Esophagus mucosa (tissue), 1 donor: ENCODE results near the gene EXOC3L2. TPM values are rescaled to one million over a fixed set of nuclear protein-coding genes. Genes with fewer than 3 reads are reported as not detected.

Experiments used
- ATAC-seq: fragments of 200-7000 bp; cut with Tn5 transposase; one replicate; pipeline ENCODE4 v1.9.1; 2020
- total RNA-seq: library from RNA; stranded (reverse); gene quantifications from one replicate; pipeline ENCODE4 v1.2.4, GENCODE V29; 2023
- donor health status: DM: yes; HTN: yes; CAD: no.

The EXOC3L2 gene
- total RNA-seq, 1 donor from 2014 or later, result 1.1 TPM

GRCh38 chr19:45179072-45179891 is 65.9 kb downstream of the EXOC3L2 start:
- no peak for ATAC-seq

GRCh38 chr19:45178262-45179071 is 66.7 kb downstream of the EXOC3L2 start, which contains the start of gene BLOC1S3:
Gene BLOC1S3, plus strand, starts transcription at chr19:45178784. Its CDS starts 513 bp downstream, at chr19:45179297.
- ATAC-seq, result peak; percentile 96

- peak; percentile 51 for ATAC-seq
Observed at GRCh38 chr19:45177817-45178261, 67.4 kb downstream of the EXOC3L2 start, which contains the start of gene TRAPPC6A. Gene TRAPPC6A, minus strand, starts transcription at chr19:45178237. Its CDS starts 19 bp downstream, at chr19:45178218.

- ATAC-seq, result no peak
Observed at GRCh38 chr19:45175515-45176345, 69.5 kb downstream of the EXOC3L2 start.

- ATAC-seq, result no peak
Observed at GRCh38 chr19:45173816-45174215, 71.4 kb downstream of the EXOC3L2 start.

- no peak for ATAC-seq
Observed at GRCh38 chr19:45172611-45173208, 72.5 kb downstream of the EXOC3L2 start.

- peak; percentile 12 for ATAC-seq
Observed at GRCh38 chr19:45172173-45172572, 73.0 kb downstream of the EXOC3L2 start.

GRCh38 chr19:45171211-45171623 is 74.0 kb downstream of the EXOC3L2 start:
- peak; percentile 24 for ATAC-seq

GRCh38 chr19:45170146-45171106 is 74.8 kb downstream of the EXOC3L2 start:
- peak; percentile 7 for ATAC-seq

- ATAC-seq, result no peak
Observed at GRCh38 chr19:45169602-45170001, 75.6 kb downstream of the EXOC3L2 start.

GRCh38 chr19:45168767-45169351 is 76.3 kb downstream of the EXOC3L2 start:
- no peak for ATAC-seq

- no peak for ATAC-seq
Observed at GRCh38 chr19:45166723-45167252, 78.4 kb downstream of the EXOC3L2 start.

GRCh38 chr19:45164577-45165335 is 80.5 kb downstream of the EXOC3L2 start:
- peak; percentile 56 for ATAC-seq

- ATAC-seq, result no peak
Observed at GRCh38 chr19:45163751-45164460, 81.3 kb downstream of the EXOC3L2 start.

GRCh38 chr19:45163156-45163555 is 82.1 kb downstream of the EXOC3L2 start:
- peak; percentile 6 for ATAC-seq

- ATAC-seq, result peak; percentile 62
Observed at GRCh38 chr19:45162608-45163143, 82.5 kb downstream of the EXOC3L2 start.
